Trophoblast cell (in vitro differentiated cells and primary cell): ENCODE data around the gene ACOX1.

Source experiments
- DNase-seq, 2 donors: peaks; one replicate each; pipeline ENCODE4 v3.0.0-alpha.2; 2016
- H2AFZ ChIP-seq: 2 replicates; pipeline ENCODE4 v1.6.1; 2013; ENCODE audit warnings: low read length, moderate library complexity, mild to moderate bottlenecking; ENCODE audit not compliant: insufficient read depth, poor library complexity
- H2AK5ac ChIP-seq: 2 replicates; pipeline ENCODE4 v1.6.1; 2013; ENCODE audit warnings: mild to moderate bottlenecking, low read length
- H2BK120ac ChIP-seq: 2 replicates; pipeline ENCODE4 v1.6.1; 2013; ENCODE audit warnings: low read length, mild to moderate bottlenecking, moderate library complexity; ENCODE audit not compliant: insufficient read depth, poor library complexity
- H2BK12ac ChIP-seq: 2 replicates; pipeline ENCODE4 v1.6.1; 2013; ENCODE audit warnings: mild to moderate bottlenecking, low read length, moderate library complexity
- H2BK5ac ChIP-seq: 2 replicates; pipeline ENCODE4 v1.6.1; 2013; ENCODE audit warnings: low read length, low read depth, moderate library complexity, mild to moderate bottlenecking; ENCODE audit not compliant: poor library complexity
- H3K14ac ChIP-seq: 2 replicates; pipeline ENCODE4 v1.6.1; 2013; ENCODE audit warnings: mild to moderate bottlenecking, low read length
- H3K18ac ChIP-seq: 2 replicates; pipeline ENCODE4 v1.6.1; 2013; ENCODE audit warnings: mild to moderate bottlenecking, low read length
- H3K23ac ChIP-seq: 2 replicates; pipeline ENCODE4 v1.6.1; 2013; ENCODE audit warnings: low read length
- H3K27ac ChIP-seq: 2 replicates; pipeline ENCODE4 v1.5.1; 2013; ENCODE audit warnings: low read depth, mild to moderate bottlenecking, inconsistent platforms, low read length, moderate library complexity
- H3K27me3 ChIP-seq: 2 replicates; pipeline ENCODE4 v1.6.1; 2013; ENCODE audit warnings: inconsistent platforms, mild to moderate bottlenecking, low read length, moderate library complexity; ENCODE audit not compliant: insufficient read depth
- H3K36me3 ChIP-seq, 2 experiments: 1 replicate in 1 of 2; 2 replicates in 1 of 2; pipeline ENCODE4 v1.6.1; 2013; ENCODE audit warnings: low read length in 2 of 2, mild to moderate bottlenecking in 2 of 2, moderate library complexity in 1 of 2; ENCODE audit not compliant: insufficient read depth in 2 of 2, control insufficient read depth in 1 of 2
- H3K4ac ChIP-seq: 2 replicates; pipeline ENCODE4 v1.6.1; 2013; ENCODE audit warnings: low read depth, mild to moderate bottlenecking, low read length, moderate library complexity
- H3K4me1 ChIP-seq, 2 experiments: 1 replicate in 1 of 2; 2 replicates in 1 of 2; pipeline ENCODE4 v1.6.1; 2013; ENCODE audit warnings: low read length in 2 of 2, mild to moderate bottlenecking in 2 of 2, moderate library complexity in 1 of 2; ENCODE audit not compliant: insufficient read depth in 2 of 2, control insufficient read depth in 1 of 2
- H3K4me2 ChIP-seq: 2 replicates; pipeline ENCODE4 v1.6.1; 2013; ENCODE audit warnings: inconsistent platforms, mild to moderate bottlenecking, low read length, moderate library complexity
- H3K4me3 ChIP-seq: 2 replicates; pipeline ENCODE4 v1.5.1; 2013; ENCODE audit warnings: mild to moderate bottlenecking, low read depth, low read length, inconsistent platforms
- H3K79me1 ChIP-seq: one replicate; pipeline ENCODE4 v1.6.1; 2013; ENCODE audit warnings: low read length
- H3K79me2 ChIP-seq: 2 replicates; pipeline ENCODE4 v1.6.1; 2013; ENCODE audit warnings: low read length, mild to moderate bottlenecking; ENCODE audit not compliant: control insufficient read depth, insufficient read depth, poor library complexity
- H3K9ac ChIP-seq: 2 replicates; pipeline ENCODE4 v1.6.1; 2013; ENCODE audit warnings: mild to moderate bottlenecking, low read length
- H3K9me3 ChIP-seq: 2 replicates; pipeline ENCODE4 v1.6.1; 2013; ENCODE audit warnings: low read depth, mild to moderate bottlenecking, control low read depth, inconsistent platforms, low read length; ENCODE audit not compliant: insufficient read depth
- H4K12ac ChIP-seq: 2 replicates; pipeline ENCODE4 v1.6.1; 2013; ENCODE audit warnings: low read depth, mild to moderate bottlenecking, low read length, moderate library complexity
- H4K8ac ChIP-seq: 2 replicates; pipeline ENCODE4 v1.6.1; 2013; ENCODE audit warnings: low read depth, mild to moderate bottlenecking, low read length, moderate library complexity
- H4K91ac ChIP-seq: one replicate; pipeline ENCODE4 v1.6.1; 2013; ENCODE audit warnings: low read depth, mild to moderate bottlenecking, low read length, moderate library complexity
- WGBS: extraction: QIAGEN DNeasy Blood & Tissue Kit; methylation state at CpG from one replicate; pipeline ENCODE4 v1.1.7; 2013; ENCODE audit warnings: missing lambda C conversion rate; ENCODE audit not compliant: insufficient read length, insufficient coverage; ENCODE audit errors: extremely low coverage; 5-methylcytosine and 5-hydroxymethylcytosine counted together

The ACOX1 gene

DNA sequence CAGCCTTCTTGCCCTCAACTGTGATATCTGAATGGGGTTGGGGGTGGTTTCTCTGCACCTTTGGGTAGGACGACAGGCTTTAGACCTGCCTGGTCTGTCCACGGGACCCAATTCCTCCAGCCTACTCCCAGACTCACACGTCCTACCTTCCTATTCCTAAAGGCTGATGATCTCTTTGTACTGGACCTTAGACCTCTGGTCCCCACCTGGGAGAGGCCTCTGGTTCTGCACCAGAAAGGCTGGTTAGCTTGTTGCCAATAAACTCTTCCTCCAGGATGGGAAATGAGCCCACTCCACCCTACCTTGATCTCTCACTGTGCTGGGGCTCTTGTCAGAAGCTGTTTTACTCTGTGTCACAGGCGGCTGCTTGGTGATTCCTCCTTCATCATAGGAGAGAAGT is 52.5 kb downstream of the ACOX1 start:
- Histone ChIP-seq H4K91ac (no peak overlapping the region), H3K4ac (no peak overlapping the region), H2BK12ac (no peak overlapping the region), H4K12ac (no peak overlapping the region), H2BK5ac (no peak overlapping the region), H3K9me3 (peaks cover 1% of the 10 kb centered on the region), H3K27me3 (no peaks in the 10 kb centered on the region), H3K4me2 (no peak overlapping the region), H3K36me3 (peaks cover 3 to 6% of the 10 kb centered on the region in 2 experiments), H3K4me1 (no peaks in the 10 kb centered on the region), H3K9ac (no peak overlapping the region), H2AFZ (no peak overlapping the region), H3K79me2 (no peaks in the 10 kb centered on the region), H2AK5ac (no peak overlapping the region), H4K8ac (no peak overlapping the region), H3K4me3 (no peak overlapping the region), H3K27ac (no peak overlapping the region), H3K18ac (no peak overlapping the region), H3K79me1 (no peaks in the 10 kb centered on the region), H3K23ac (no peak overlapping the region), H3K14ac (no peak overlapping the region), H2BK120ac (no peak overlapping the region)
- WGBS = no CpG with 5 or more reads among the region's 4 CpGs
- no peak for DNase-seq

DNA sequence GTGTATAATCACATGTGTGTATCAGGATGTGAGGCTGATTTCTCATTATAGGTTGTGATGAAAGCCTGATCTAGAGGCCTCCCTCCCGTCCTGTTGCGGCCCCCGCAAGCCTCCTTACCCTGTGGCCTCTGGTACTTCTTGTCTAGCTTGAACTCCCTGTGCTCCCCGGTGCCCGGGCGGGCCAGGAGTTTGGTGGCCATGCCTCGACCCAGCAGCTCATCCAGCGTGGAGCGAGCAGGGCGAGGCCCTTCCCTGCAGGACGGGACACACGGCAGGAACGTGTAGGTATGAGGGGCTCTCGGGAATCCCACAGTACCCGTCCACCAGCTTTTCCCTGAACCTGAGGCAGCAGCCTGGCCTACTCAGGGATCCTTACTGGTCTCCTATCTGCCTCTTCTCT is 53.1 kb downstream of the ACOX1 start:
- no peak overlapping the region for H4K8ac ChIP-seq
- peaks cover 1% of the 10 kb centered on the region for H3K9me3 ChIP-seq
- H2AFZ ChIP-seq = no peak overlapping the region
- H3K4ac ChIP-seq = no peak overlapping the region
- no peaks in the 10 kb centered on the region for H3K27me3 ChIP-seq
- H3K79me1 ChIP-seq = no peaks in the 10 kb centered on the region
- no peaks in the 10 kb centered on the region for H3K79me2 ChIP-seq
- no peak overlapping the region for H3K14ac ChIP-seq
- H3K4me1 ChIP-seq = no peaks in the 10 kb centered on the region
- no peak overlapping the region for H4K12ac ChIP-seq
- no peak overlapping the region for H3K23ac ChIP-seq
- H2BK12ac ChIP-seq = no peak overlapping the region
- no CpG with 5 or more reads among the region's 15 CpGs for WGBS
- no peak overlapping the region for H3K4me3 ChIP-seq
- H3K18ac ChIP-seq = no peak overlapping the region
- DNase-seq = no peak
- H2BK120ac ChIP-seq = no peak overlapping the region
- H3K27ac ChIP-seq = no peak overlapping the region
- H2AK5ac ChIP-seq = no peak overlapping the region
- no peak overlapping the region for H3K4me2 ChIP-seq
- H4K91ac ChIP-seq = no peak overlapping the region
- H3K9ac ChIP-seq = no peak overlapping the region
- H3K36me3 ChIP-seq = peaks cover 3 to 6% of the 10 kb centered on the region in 2 experiments
- no peak overlapping the region for H2BK5ac ChIP-seq

DNA sequence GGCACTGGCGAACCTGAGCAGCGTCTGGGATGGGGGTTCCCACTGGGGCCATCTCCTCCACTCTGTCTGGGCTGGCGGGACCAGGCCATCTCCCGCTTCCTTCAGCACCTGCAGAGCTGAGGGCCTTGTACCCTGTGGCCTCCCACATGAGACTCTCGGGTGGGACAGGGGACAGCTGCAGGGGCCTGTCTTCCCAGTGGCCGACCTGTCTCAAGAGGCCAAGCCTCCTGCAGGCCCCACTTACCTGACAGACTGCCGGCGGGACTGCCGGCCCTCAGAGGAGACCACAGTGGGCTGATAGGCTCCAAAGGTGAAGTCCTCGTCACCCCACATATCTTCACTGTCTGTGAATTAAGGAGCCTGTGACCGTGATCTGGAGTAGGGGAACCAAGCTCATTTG is 53.9 kb downstream of the ACOX1 start:
- Histone ChIP-seq H2AFZ (no peak overlapping the region), H3K27me3 (no peaks in the 10 kb centered on the region), H3K9me3 (peaks cover 1% of the 10 kb centered on the region), H3K9ac (no peak overlapping the region), H2BK120ac (no peak overlapping the region), H3K4ac (no peak overlapping the region), H2BK5ac (no peak overlapping the region), H3K4me2 (no peak overlapping the region), H3K18ac (no peak overlapping the region), H4K12ac (no peak overlapping the region), H3K36me3 (peaks cover 3 to 6% of the 10 kb centered on the region in 2 experiments), H2BK12ac (no peak overlapping the region), H3K23ac (no peak overlapping the region), H3K14ac (no peak overlapping the region), H4K8ac (no peak overlapping the region), H3K4me1 (no peaks in the 10 kb centered on the region), H2AK5ac (no peak overlapping the region), H3K79me1 (no peaks in the 10 kb centered on the region), H3K4me3 (no peak overlapping the region), H4K91ac (no peak overlapping the region), H3K27ac (no peak overlapping the region), H3K79me2 (no peaks in the 10 kb centered on the region)
- WGBS = no CpG with 5 or more reads among the region's 11 CpGs
- no peak for DNase-seq

DNA sequence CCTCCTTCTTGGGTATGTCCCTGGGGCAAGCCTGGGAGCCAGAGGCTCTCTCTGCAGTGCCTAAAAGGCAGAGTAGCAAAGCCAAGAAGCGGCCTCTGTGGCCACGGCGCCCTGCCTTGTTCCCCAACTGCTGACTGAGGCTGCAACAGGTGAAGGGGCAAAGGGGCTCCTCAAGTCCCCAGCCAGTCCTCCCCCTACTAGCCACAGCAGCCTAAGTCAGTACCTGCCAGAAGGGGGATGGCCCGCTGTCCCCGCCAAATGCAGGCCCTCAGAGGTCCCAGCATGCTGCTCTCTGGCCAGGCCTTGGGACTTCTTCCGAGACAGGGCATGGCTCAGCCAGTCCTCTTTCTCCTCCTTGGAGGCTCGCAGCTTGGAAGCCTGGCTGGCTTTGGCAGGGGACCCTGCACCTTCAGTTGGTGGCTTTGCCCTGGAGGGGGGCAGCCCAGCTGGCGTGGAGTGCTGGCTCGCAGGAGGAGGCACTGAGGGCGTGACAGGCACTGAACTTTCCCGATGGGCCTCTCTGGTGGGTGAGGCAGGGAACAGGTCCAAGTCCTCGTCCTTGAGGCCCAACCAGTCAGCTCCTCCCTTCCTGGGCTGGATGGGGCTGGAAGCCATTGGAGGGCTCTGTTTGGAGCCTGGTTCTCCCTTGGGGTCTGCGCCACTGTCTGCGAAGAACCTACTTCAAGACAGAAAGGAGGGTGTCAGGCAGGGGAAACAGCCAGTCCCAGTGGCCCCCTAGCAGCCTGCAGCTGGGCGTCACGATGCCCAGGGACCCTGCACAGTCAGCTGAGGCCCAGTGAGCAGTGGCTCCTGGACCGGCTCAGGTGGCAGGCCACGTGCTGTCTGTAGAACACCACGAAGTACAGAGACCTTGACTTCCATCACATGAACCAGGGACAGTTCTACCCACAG is 55.7 kb downstream of the ACOX1 start:
- Histone ChIP-seq H4K91ac (no peak overlapping the region), H2AK5ac (no peak overlapping the region), H3K9me3 (peaks cover 1% of the 10 kb centered on the region), H4K12ac (no peak overlapping the region), H3K27me3 (no peaks in the 10 kb centered on the region), H3K23ac (no peak overlapping the region), H3K4me3 (no peak overlapping the region), H3K4me2 (no peak overlapping the region), H2BK5ac (no peak overlapping the region), H2BK120ac (no peak overlapping the region), H2AFZ (no peak overlapping the region), H3K18ac (no peak overlapping the region), H2BK12ac (no peak overlapping the region), H3K27ac (no peak overlapping the region), H3K79me1 (no peaks in the 10 kb centered on the region), H3K9ac (no peak overlapping the region), H4K8ac (no peak overlapping the region), H3K79me2 (no peaks in the 10 kb centered on the region), H3K14ac (no peak overlapping the region), H3K4me1 (no peaks in the 10 kb centered on the region), H3K4ac (no peak overlapping the region), H3K36me3 (peaks cover 7 to 14% of the 10 kb centered on the region in 2 experiments)
- no peak for DNase-seq
- no CpG with 5 or more reads among the region's 19 CpGs for WGBS
